IPS-20b (cell line): ENCODE measurements around the gene RRP12.

Experiments used
- H3K27ac ChIP-seq: one replicate; pipeline ENCODE4 v1.5.1; 2013; ENCODE audit warnings: low read length
- H3K27me3 ChIP-seq: 2 replicates; pipeline ENCODE4 v1.6.1; 2013; ENCODE audit warnings: mild to moderate bottlenecking, low read length, inconsistent platforms; ENCODE audit not compliant: insufficient read depth
- H3K36me3 ChIP-seq: 2 replicates; pipeline ENCODE4 v1.6.1; 2013; ENCODE audit warnings: low read depth, mild to moderate bottlenecking, inconsistent platforms, low read length, moderate library complexity; ENCODE audit not compliant: insufficient read depth
- H3K4me1 ChIP-seq: 2 replicates; pipeline ENCODE4 v1.6.1; 2013; ENCODE audit warnings: mild to moderate bottlenecking, control low read depth, inconsistent platforms, low read length, moderate library complexity; ENCODE audit not compliant: insufficient read depth
- H3K4me3 ChIP-seq: 2 replicates; pipeline ENCODE4 v1.5.1; 2013; ENCODE audit warnings: mild to moderate bottlenecking, low read length, inconsistent platforms
- H3K9ac ChIP-seq: 2 replicates; pipeline ENCODE4 v1.6.1; 2013; ENCODE audit warnings: low read depth, mild to moderate bottlenecking, inconsistent platforms, low read length, moderate library complexity
- H3K9me3 ChIP-seq: 2 replicates; pipeline ENCODE4 v1.6.1; 2013; ENCODE audit warnings: mild to moderate bottlenecking, low read depth, low read length, inconsistent platforms; ENCODE audit not compliant: insufficient read depth

The RRP12 gene

DNA sequence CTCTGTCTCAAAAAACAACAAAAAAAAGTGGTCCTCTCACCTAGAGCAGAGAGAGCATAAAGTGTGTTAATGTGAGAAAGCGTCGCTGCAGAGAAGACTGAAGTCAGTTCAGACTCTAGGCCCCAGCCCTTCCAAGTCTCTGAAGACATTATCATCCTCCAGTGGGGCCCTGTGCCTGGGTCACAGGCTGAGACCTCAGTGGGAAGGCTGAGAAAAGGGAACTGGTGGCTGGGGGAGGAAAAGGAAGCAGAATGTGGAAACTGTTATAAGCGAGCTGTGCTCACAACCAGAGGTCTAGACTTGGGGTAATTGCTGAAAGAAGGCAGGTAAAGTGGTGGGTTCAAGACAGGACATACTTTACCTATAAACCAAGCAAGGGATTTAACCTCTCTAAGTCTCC lies 4.9 kb upstream of the RRP12 start:
- no peak overlapping the region for H3K9ac ChIP-seq
- H3K27ac ChIP-seq: no peak overlapping the region
- H3K4me1 ChIP-seq: no peaks in the 10 kb centered on the region
- no peaks in the 10 kb centered on the region for H3K9me3 ChIP-seq
- no peaks in the 10 kb centered on the region for H3K36me3 ChIP-seq
- H3K4me3 ChIP-seq: no peak overlapping the region
- no peaks in the 10 kb centered on the region for H3K27me3 ChIP-seq

DNA sequence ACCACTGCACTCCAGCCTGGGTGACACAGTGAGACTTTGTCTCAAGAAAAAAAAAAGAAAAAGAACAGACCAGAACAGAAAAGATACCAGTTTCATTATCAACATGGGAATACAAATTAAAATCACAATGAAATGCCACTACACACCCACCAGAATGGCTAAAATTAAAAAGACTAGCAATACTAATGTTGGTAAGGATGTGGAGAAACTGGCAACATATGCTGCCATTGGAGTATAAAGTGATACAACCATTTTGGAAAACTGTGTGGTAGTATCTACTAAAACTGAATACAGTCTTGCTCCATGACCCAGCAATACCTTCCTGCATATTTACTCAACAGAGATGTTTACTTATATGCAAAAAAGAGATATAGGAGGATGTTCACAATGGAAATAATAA lies 2.9 kb upstream of the RRP12 start:
- no peaks in the 10 kb centered on the region for H3K27me3 ChIP-seq
- H3K4me3 ChIP-seq: no peak overlapping the region
- H3K9ac ChIP-seq: no peak overlapping the region
- H3K9me3 ChIP-seq: no peaks in the 10 kb centered on the region
- H3K4me1 ChIP-seq: peaks cover 4% of the 10 kb centered on the region; the same call in 1 of the 2 replicates
- H3K36me3 ChIP-seq: no peaks in the 10 kb centered on the region
- H3K27ac ChIP-seq: no peak overlapping the region

DNA sequence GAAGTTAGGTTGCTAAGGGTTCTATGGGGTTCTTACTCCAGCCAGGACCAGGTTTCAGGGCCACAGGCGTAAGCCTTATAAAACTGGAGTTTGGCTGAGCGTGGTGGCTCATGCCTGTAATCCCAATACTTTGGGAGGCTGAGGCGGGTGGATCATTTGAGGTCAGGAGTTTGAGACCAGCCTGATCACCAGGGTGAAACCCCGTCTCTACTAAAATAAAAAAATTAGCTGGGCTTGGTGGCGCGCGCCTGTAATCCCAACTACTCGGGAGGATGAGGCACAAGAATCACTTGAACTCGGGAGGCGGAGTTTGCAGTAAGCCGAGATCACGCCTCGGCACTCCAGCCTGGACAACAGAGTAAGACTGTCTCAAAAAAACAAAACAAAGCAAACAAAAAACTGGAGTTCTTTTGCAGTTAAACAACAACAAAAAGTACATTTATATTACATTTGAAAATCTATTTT lies 347 bp upstream of the RRP12 start:
- Histone ChIP-seq H3K36me3 (peaks cover 18% of the 10 kb centered on the region), H3K27me3 (no peaks in the 10 kb centered on the region), H3K27ac (no peak overlapping the region), H3K9me3 (no peaks in the 10 kb centered on the region), H3K9ac (no peak overlapping the region), H3K4me1 (peaks cover 4% of the 10 kb centered on the region; the same call in 1 of the 2 replicates), H3K4me3 (peak overlapping the region; percentile 74; the same call in 1 of the 2 replicates)

DNA sequence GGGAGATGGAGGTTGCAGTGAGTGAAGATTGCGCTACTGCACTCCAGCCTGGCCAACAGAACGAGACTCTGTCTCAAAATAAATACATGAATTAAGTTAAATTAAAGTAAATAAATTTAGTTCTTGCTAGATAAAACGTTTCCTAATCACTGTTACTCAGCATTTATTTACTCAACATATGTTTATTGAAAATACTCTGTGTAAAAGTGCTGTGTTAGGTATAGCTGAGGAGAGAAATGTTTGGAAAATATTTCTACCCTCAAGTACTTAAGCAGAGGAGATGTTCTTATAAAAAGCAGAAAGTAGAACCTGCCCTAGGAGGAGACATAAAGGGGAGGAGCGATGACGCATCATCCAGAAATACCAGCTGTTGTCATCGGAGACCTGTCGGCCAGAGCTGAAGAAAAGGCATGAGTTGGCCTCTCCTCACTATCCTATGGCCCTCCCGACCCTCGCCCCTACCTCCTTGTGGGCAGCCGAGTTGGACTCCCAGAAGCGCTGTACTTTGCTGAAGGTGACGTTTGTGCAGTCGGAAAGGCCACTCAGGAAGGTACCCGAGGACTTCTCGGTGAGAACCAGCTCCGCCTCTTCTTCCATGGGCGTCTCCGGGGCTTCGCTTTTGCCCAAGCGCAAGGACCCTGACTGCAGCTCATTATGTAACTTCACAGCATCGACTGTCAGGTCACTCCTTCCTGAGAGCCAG lies 1.1 kb downstream of the RRP12 start:
- H3K4me3 ChIP-seq: peak overlapping the region; percentile 74

DNA sequence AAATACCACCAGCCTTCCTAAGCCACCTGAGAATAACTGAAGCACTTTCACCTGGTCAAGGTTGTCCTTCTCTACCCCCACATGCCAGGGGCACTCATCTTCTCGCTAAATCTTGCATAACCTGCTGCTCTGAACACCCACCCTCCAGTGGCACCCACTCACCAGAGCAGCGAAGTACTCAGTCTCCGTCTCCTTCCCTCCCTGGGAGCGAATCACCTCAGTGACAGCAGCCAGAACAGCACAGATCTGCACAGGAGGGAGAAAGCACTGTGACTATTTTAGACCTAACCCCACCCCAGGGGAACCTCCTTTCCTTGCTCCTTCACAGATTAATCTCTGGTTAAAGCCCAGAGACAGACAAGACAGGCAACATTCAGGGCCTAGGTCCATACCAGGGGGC lies 5.1 kb downstream of the RRP12 start:
- Histone ChIP-seq H3K27me3 (no peaks in the 10 kb centered on the region), H3K9me3 (no peaks in the 10 kb centered on the region), H3K4me1 (peaks cover 4% of the 10 kb centered on the region; the same call in 1 of the 2 replicates), H3K9ac (no peak overlapping the region), H3K4me3 (no peak overlapping the region), H3K27ac (no peak overlapping the region), H3K36me3 (peaks cover 55% of the 10 kb centered on the region)

More for the DNA sequence above, 1.1 kb downstream of the RRP12 start:
- H3K9me3 ChIP-seq: no peaks in the 10 kb centered on the region
- peaks cover 4% of the 10 kb centered on the region; the same call in 1 of the 2 replicates for H3K4me1 ChIP-seq
- H3K27ac ChIP-seq: no peak overlapping the region
- H3K9ac ChIP-seq: peak overlapping the region; percentile 68; the same call in 1 of the 2 replicates
- peaks cover 30% of the 10 kb centered on the region for H3K36me3 ChIP-seq
- no peaks in the 10 kb centered on the region for H3K27me3 ChIP-seq

DNA sequence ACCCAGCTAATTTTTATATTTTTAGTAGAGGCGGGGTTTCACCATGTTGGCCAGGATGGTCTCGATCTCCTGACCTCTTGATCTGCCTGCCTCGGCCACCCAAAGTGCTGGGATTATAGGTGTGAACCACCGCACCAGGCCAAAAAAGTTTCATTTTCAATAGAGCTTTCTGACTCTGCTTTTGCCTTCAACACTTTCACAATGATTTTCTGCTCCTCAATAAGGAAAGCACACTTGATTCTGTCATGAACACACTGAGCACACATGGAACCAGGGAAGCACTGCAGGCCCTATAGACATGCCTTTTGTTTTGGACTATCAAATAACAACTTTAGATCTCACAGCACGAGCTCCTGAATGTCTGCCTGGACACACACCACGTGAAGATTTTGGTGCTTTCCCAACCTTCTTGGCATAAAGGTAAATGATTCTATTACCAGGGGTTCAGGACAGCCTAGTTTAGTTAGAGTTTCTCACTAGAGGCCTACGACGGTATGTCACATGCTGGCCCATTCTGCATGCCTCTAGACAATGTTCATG lies 8.0 kb downstream of the RRP12 start:
- no peaks in the 10 kb centered on the region for H3K9me3 ChIP-seq
- H3K9ac ChIP-seq: no peak overlapping the region
- H3K4me1 ChIP-seq: no peaks in the 10 kb centered on the region
- H3K27ac ChIP-seq: no peak overlapping the region
- no peaks in the 10 kb centered on the region for H3K27me3 ChIP-seq
- H3K36me3 ChIP-seq: peaks cover 78% of the 10 kb centered on the region
- H3K4me3 ChIP-seq: no peak overlapping the region

DNA sequence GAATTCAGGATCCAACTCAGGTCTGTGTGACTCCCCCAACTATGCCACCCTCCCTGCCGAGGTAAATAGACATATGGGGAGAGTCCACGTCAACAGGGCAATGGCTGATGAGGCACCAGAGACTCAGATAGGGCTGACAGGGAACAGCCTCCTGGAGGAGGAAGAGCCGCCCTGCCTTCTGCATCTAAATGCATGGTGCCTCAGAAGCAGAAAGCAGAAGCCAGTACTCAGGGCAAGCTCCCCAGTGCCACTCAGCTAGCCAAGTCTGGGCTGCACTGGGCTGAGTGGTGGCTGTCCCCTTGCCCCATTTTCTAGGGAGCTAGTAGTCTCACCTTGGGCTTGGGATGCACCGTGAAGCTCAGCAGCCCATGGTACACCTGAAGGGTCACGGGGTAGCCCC lies 11.0 kb downstream of the RRP12 start:
- Histone ChIP-seq H3K9ac (no peak overlapping the region), H3K27ac (no peak overlapping the region), H3K9me3 (no peaks in the 10 kb centered on the region), H3K27me3 (no peaks in the 10 kb centered on the region), H3K4me3 (no peak overlapping the region), H3K36me3 (peaks cover 83% of the 10 kb centered on the region), H3K4me1 (no peaks in the 10 kb centered on the region)

DNA sequence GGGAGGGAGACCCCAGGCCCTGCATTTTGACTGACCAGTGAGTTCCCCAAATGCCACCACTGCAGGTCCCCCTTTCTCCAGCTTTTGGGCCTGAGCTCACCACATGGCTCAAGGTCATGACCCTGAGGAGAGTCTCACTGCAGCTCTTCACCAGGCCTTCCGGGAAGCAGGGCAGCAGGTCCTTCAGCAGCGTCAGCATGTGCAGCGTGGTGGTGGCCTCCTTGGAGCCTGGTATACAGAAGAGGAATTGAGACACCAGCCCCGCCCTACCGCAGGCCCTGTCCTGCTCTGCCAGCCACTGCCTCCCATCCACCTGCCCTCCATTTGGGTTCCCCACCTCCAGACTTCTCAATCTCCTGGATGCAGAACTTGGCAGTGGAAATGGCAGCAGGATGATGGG lies 13.0 kb downstream of the RRP12 start:
- no peak overlapping the region for H3K27ac ChIP-seq
- H3K4me1 ChIP-seq: no peaks in the 10 kb centered on the region
- no peaks in the 10 kb centered on the region for H3K9me3 ChIP-seq
- H3K9ac ChIP-seq: no peak overlapping the region
- H3K27me3 ChIP-seq: no peaks in the 10 kb centered on the region
- H3K36me3 ChIP-seq: peaks cover 87% of the 10 kb centered on the region
- H3K4me3 ChIP-seq: no peak overlapping the region

DNA sequence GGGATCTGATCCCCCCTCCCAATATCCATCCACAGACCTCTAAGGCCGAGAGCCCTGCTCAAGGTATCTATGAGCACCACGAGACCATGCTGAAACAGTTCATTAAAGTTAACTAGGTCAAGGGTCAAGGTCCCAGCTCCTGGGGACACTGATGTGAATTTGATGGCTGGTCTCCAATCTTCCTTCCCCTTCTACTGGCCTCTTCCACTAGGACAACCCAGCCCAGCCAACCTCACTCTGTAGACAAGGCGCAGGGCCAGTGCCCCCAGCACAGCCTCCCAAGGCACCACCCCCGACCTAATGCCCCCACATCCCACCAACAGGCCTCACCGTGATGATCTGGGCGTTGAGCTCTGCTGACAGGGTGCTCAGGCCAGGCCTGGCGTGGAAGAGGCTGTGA lies 15.6 kb downstream of the RRP12 start:
- Histone ChIP-seq H3K27ac (no peak overlapping the region), H3K4me3 (no peak overlapping the region), H3K4me1 (no peaks in the 10 kb centered on the region), H3K9ac (no peak overlapping the region), H3K27me3 (no peaks in the 10 kb centered on the region), H3K9me3 (no peaks in the 10 kb centered on the region), H3K36me3 (peaks cover 95% of the 10 kb centered on the region)

DNA sequence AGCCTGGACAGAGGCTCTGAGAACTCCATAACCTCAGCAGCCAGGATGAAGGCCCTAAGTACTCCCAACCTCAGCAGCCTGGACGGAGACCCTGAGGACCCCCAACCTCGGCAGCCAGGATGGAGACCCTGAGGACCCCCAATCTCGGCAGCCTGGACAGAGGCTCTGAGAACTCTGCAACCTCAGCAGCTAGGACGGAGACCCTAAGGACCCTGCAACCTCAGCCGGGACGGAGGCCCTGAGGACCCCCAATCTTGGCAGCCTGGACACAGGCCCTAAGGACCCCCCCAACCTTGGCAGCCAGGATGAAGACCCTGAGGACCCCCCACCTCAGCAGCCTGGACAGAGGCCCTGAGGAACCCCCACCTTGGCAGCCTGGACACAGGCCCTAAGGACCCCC lies 16.5 kb downstream of the RRP12 start:
- Histone ChIP-seq H3K27me3 (no peaks in the 10 kb centered on the region), H3K4me1 (no peaks in the 10 kb centered on the region), H3K9ac (no peak overlapping the region), H3K36me3 (peaks cover 95% of the 10 kb centered on the region), H3K4me3 (no peak overlapping the region), H3K9me3 (no peaks in the 10 kb centered on the region), H3K27ac (no peak overlapping the region)

DNA sequence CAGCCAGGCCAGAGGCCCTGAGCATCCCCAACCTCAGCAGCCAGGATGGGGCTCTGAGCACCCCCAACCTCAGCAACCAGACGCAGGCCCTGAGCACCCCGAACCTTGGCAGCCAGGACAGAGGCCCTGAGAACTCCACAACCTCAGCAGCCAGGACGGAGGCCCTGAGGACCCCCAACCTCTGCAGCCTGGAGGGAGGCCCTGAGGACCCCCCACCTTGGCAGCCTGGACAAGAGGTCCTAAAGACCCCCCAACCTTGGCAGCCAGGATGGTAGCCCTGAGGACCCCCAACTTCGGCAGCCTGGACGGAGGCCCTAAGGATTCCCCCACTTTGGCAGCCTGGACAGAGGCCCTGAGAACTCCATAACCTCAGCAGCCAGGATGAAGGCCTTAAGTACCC lies 17.0 kb downstream of the RRP12 start:
- H3K27ac ChIP-seq: no peak overlapping the region
- no peaks in the 10 kb centered on the region for H3K27me3 ChIP-seq
- no peaks in the 10 kb centered on the region for H3K4me1 ChIP-seq
- H3K36me3 ChIP-seq: peaks cover 95% of the 10 kb centered on the region
- no peak overlapping the region for H3K9ac ChIP-seq
- no peaks in the 10 kb centered on the region for H3K9me3 ChIP-seq
- no peak overlapping the region for H3K4me3 ChIP-seq

DNA sequence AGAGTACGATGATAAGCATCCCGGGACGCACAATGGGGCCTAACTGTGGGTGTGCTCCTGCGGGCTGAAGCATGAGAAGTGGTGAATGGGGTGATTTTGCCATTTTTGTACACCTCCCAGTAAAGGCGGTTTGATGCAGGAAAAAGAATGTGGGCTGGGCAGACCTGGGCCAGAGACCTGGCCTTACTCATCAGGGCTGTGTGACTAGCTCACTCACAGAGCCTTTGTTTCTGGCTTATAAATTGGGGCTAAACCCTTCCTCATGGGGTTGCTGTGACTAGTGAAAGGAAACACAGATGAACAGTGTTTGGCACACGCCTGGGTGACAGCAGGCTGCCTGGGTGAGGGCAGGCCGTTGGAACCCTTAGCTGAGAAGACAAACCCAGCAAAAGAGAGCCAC lies 18.0 kb downstream of the RRP12 start:
- H3K4me1 ChIP-seq: no peaks in the 10 kb centered on the region
- H3K27ac ChIP-seq: no peak overlapping the region
- no peak overlapping the region for H3K9ac ChIP-seq
- no peak overlapping the region for H3K4me3 ChIP-seq
- peaks cover 93% of the 10 kb centered on the region for H3K36me3 ChIP-seq
- H3K27me3 ChIP-seq: no peaks in the 10 kb centered on the region
- H3K9me3 ChIP-seq: no peaks in the 10 kb centered on the region
